ENCODE data around the gene TRDN. TPM values are rescaled to one million over a fixed set of nuclear protein-coding genes. Genes with fewer than 3 reads are reported as not detected.

The TRDN gene
- total RNA-seq, 1 donor from 2014 or later: not detected

GRCh38 chr6:123176706-123177105, 460.0 kb downstream of the TRDN start:
- no peak for DNase-seq (ENCODE audit: low read depth)
- TF ChIP-seq CTCF (conservative IDR thresholded peaks at IDR 0.05; ENCODE audit: low read depth, low read length): no peak
- no peak overlapping the region for H3K4me3 ChIP-seq (ENCODE audit: low read depth, low read length)

- DNase-seq (ENCODE audit: low read depth): no peak
- H3K4me3 ChIP-seq (ENCODE audit: low read depth, low read length): no peak overlapping the region
- TF ChIP-seq CTCF (conservative IDR thresholded peaks at IDR 0.05; ENCODE audit: low read depth, low read length): no peak
These were observed 465.2 kb downstream of the TRDN start for GRCh38 chr6:123171341-123172115.

- no peak for DNase-seq (ENCODE audit: low read depth)
- no peak overlapping the region for H3K4me3 ChIP-seq (ENCODE audit: low read depth, low read length)
- no peak for TF ChIP-seq CTCF (conservative IDR thresholded peaks at IDR 0.05; ENCODE audit: low read depth, low read length)
These were observed 467.0 kb downstream of the TRDN start for GRCh38 chr6:123169774-123170095.

- no peak for TF ChIP-seq CTCF (conservative IDR thresholded peaks at IDR 0.05; ENCODE audit: low read depth, low read length)
- DNase-seq (ENCODE audit: low read depth): no peak
- H3K4me3 ChIP-seq (ENCODE audit: low read depth, low read length): no peak overlapping the region
These were observed 467.6 kb downstream of the TRDN start for GRCh38 chr6:123168892-123169773.

- DNase-seq (ENCODE audit: low read depth): no peak
- no peak overlapping the region for H3K4me3 ChIP-seq (ENCODE audit: low read depth, low read length)
- TF ChIP-seq CTCF (conservative IDR thresholded peaks at IDR 0.05; ENCODE audit: low read depth, low read length): no peak
These were observed 468.3 kb downstream of the TRDN start for GRCh38 chr6:123168466-123168865.

Other genes with a start within 250 kb of the TRDN start
- under 0.01 TPM in 1 of 2 replicates, not detected in the other for gene NKAIN2, start 166.9 kb upstream of the TRDN start, total RNA-seq

Measured in epithelial cell of proximal tubule (primary cell).